Measurements from ENCODE around the gene GATD1. TPM values are rescaled to one million over a fixed set of nuclear protein-coding genes. Genes with fewer than 3 reads are reported as not detected.
A peak's percentile ranks its signal among the peaks of the same experiment; 100 is the strongest.

Gene GATD1
- total RNA-seq, 2 donors from 2014 or later: 39.9 to 84.9 TPM

GRCh38 chr11:815675-816432, 38.6 kb upstream of the GATD1 start:
- Histone ChIP-seq H3K9ac (ENCODE audit: low read depth in 2 of 2, low read length in 2 of 2) (no peak overlapping the region), H3K27ac (no peak overlapping the region), H3K27me3 (no peaks in the 10 kb centered on the region), H3K4me3 (no peak overlapping the region), H3K4me1 (peaks cover 21% of the 10 kb centered on the region), H3K9me3 (no peaks in the 10 kb centered on the region), H3K36me3 (peaks cover 4% of the 10 kb centered on the region)
- DNase-seq: no peak
- TF ChIP-seq CTCF (IDR thresholded peaks at IDR 0.05): no peak
- intact Hi-C loops (cut with DNase I): no loop called here

- Histone ChIP-seq H3K4me1 (peaks cover 16% of the 10 kb centered on the region), H3K36me3 (peaks cover 4% of the 10 kb centered on the region), H3K9ac (ENCODE audit: low read depth in 2 of 2, low read length in 2 of 2) (no peak overlapping the region), H3K27ac (no peak overlapping the region), H3K27me3 (no peaks in the 10 kb centered on the region), H3K9me3 (no peaks in the 10 kb centered on the region), H3K4me3 (no peak overlapping the region)
- no peak for DNase-seq
- no peak for TF ChIP-seq CTCF (IDR thresholded peaks at IDR 0.05)
- intact Hi-C loops (cut with DNase I): no loop called here
Measured at GRCh38 chr11:813456-814096, 36.3 kb upstream of the GATD1 start.

- intact Hi-C loops (cut with DNase I): no loop called here
- Histone ChIP-seq H3K36me3 (peaks cover 4% of the 10 kb centered on the region), H3K9ac (ENCODE audit: low read depth in 2 of 2, low read length in 2 of 2) (no peak overlapping the region), H3K9me3 (no peaks in the 10 kb centered on the region), H3K27ac (no peak overlapping the region), H3K4me3 (no peak overlapping the region), H3K4me1 (peaks cover 18% of the 10 kb centered on the region), H3K27me3 (no peaks in the 10 kb centered on the region)
- no peak for TF ChIP-seq CTCF (IDR thresholded peaks at IDR 0.05)
- no peak for DNase-seq
Measured at GRCh38 chr11:813072-813455, 35.8 kb upstream of the GATD1 start.

- H3K27ac ChIP-seq: no peak overlapping the region
- H3K4me3 ChIP-seq: no peak overlapping the region
- no peak for TF ChIP-seq CTCF (IDR thresholded peaks at IDR 0.05)
- no peak overlapping the region for H3K9ac ChIP-seq (ENCODE audit: low read depth in 2 of 2, low read length in 2 of 2)
- H3K4me1 ChIP-seq: peaks cover 21% of the 10 kb centered on the region
- intact Hi-C loops (cut with DNase I): no loop called here
- no peaks in the 10 kb centered on the region for H3K9me3 ChIP-seq
- H3K36me3 ChIP-seq: peaks cover 4% of the 10 kb centered on the region
- H3K27me3 ChIP-seq: no peaks in the 10 kb centered on the region
- no peak for DNase-seq
Measured at GRCh38 chr11:812390-812789, 35.1 kb upstream of the GATD1 start.

GRCh38 chr11:811446-812245, 34.4 kb upstream of the GATD1 start:
- H3K4me1 ChIP-seq: peaks cover 21% of the 10 kb centered on the region
- TF ChIP-seq CTCF (IDR thresholded peaks at IDR 0.05): no peak
- no peak overlapping the region for H3K4me3 ChIP-seq
- H3K9me3 ChIP-seq: no peaks in the 10 kb centered on the region
- no peaks in the 10 kb centered on the region for H3K27me3 ChIP-seq
- no peak for DNase-seq
- no peak overlapping the region for H3K27ac ChIP-seq
- intact Hi-C loops (cut with DNase I): no loop called here
- H3K9ac ChIP-seq (ENCODE audit: low read depth in 2 of 2, low read length in 2 of 2): peak overlapping the region in 1 of 2 donors; percentile 27
- H3K36me3 ChIP-seq: peaks cover 4% of the 10 kb centered on the region

All from colonic mucosa (tissue), 4 donors.